Loucy (cell line): Measurements from ENCODE around the gene RSPO4.

Experiments
- H2AFZ ChIP-seq: fragments of 200-600 bp; sonication (generic); 2 replicates; pipeline ENCODE4 v1.6.0; 2016; ENCODE audit warnings: antibody characterized with exemption, mild to moderate bottlenecking, low read length, moderate library complexity
- H3F3A ChIP-seq: fragments of 200-600 bp; 2 replicates; pipeline ENCODE4 v1.6.0; 2016; ENCODE audit warnings: antibody characterized with exemption, low read depth, mild to moderate bottlenecking
- H3K27me3 ChIP-seq: fragments of 200-600 bp; sonication (generic); 2 replicates; pipeline ENCODE4 v1.6.1; 2014; ENCODE audit warnings: low read length, mild to moderate bottlenecking; ENCODE audit not compliant: insufficient read depth, poor library complexity, severe bottlenecking
- H3K36me3 ChIP-seq: fragments of 200-600 bp; sonication (generic); 2 replicates; pipeline ENCODE4 v1.6.1; 2016; ENCODE audit warnings: low read length; ENCODE audit not compliant: insufficient read depth
- H3K4me1 ChIP-seq: fragments of 200-600 bp; sonication (generic); 2 replicates; pipeline ENCODE4 v1.5.1; 2014; ENCODE audit warnings: low read length, mild to moderate bottlenecking; ENCODE audit not compliant: insufficient read depth, poor library complexity, severe bottlenecking
- H3K4me2 ChIP-seq: fragments of 200-600 bp; sonication (generic); 2 replicates; pipeline ENCODE4 v1.6.0; 2014; ENCODE audit warnings: antibody characterized with exemption, low read length, low read depth, mild to moderate bottlenecking; ENCODE audit not compliant: poor library complexity, severe bottlenecking
- H3K4me3 ChIP-seq: fragments of 200-600 bp; sonication (generic); 2 replicates; pipeline ENCODE4 v1.5.1; 2014; ENCODE audit warnings: low read length, mild to moderate bottlenecking, mixed read lengths; ENCODE audit not compliant: poor library complexity, severe bottlenecking
- H3K79me2 ChIP-seq: fragments of 200-600 bp; sonication (generic); 2 replicates; pipeline ENCODE4 v1.6.1; 2014; ENCODE audit warnings: low read length; ENCODE audit not compliant: insufficient read depth
- H3K9ac ChIP-seq: fragments of 200-600 bp; sonication (generic); 2 replicates; pipeline ENCODE4 v1.6.0; 2014; ENCODE audit warnings: mild to moderate bottlenecking, low read depth, low read length, moderate library complexity; ENCODE audit not compliant: poor library complexity, severe bottlenecking
- H3K9me2 ChIP-seq: fragments of 200-600 bp; sonication (generic); replicated peaks from 2 replicates; pipeline ENCODE4 v1.6.1; 2016; ENCODE audit warnings: low read depth, low read length, mixed read lengths
- H3K9me3 ChIP-seq: fragments of 200-600 bp; sonication (generic); 2 replicates; pipeline ENCODE4 v1.6.1; 2014; ENCODE audit warnings: mild to moderate bottlenecking, antibody characterized with exemption, low read length, low read depth; ENCODE audit not compliant: insufficient read depth
- H4K20me1 ChIP-seq: fragments of 200-600 bp; sonication (generic); 2 replicates; pipeline ENCODE4 v1.6.0; 2014; ENCODE audit warnings: antibody characterized with exemption, low read length, mild to moderate bottlenecking; ENCODE audit not compliant: insufficient read depth, poor library complexity, severe bottlenecking
- CTCF ChIP-seq: fragments of 200-600 bp; sonication (generic); conservative IDR thresholded peaks from 2 replicates; pipeline ENCODE4 v1.5.1; 2014; ENCODE audit warnings: mild to moderate bottlenecking, antibody characterized with exemption, low read length
- EZH2phosphoT487 ChIP-seq: fragments of 200-600 bp; IDR thresholded peaks from 2 replicates; pipeline ENCODE4 v1.6.1; 2018; ENCODE audit warnings: antibody characterized with exemption, mild to moderate bottlenecking, moderate library complexity, borderline replicate concordance

RSPO4 gene

GRCh38 chr20:1013566-1014340 lies 11.6 kb upstream of the RSPO4 start:
- H3F3A ChIP-seq: no peaks in the 10 kb centered on the region
- TF ChIP-seq CTCF (no peak), EZH2phosphoT487 (no peak)

GRCh38 chr20:1012359-1013168 lies 10.5 kb upstream of the RSPO4 start:
- no peak overlapping the region for H3K4me2 ChIP-seq
- H3K9ac ChIP-seq: no peak overlapping the region
- H2AFZ ChIP-seq: no peak overlapping the region
- H3K9me3 ChIP-seq: no peaks in the 10 kb centered on the region
- no peaks in the 10 kb centered on the region for H4K20me1 ChIP-seq
- no peaks in the 10 kb centered on the region for H3K36me3 ChIP-seq
- no peak for TF ChIP-seq EZH2phosphoT487
- TF ChIP-seq CTCF: no peak
- no peaks in the 10 kb centered on the region for H3K4me1 ChIP-seq
- H3K27me3 ChIP-seq: no peaks in the 10 kb centered on the region
- H3K4me3 ChIP-seq: no peak overlapping the region
- H3K79me2 ChIP-seq: no peaks in the 10 kb centered on the region
- H3K9me2 ChIP-seq: no peaks in the 10 kb centered on the region
- H3F3A ChIP-seq: no peaks in the 10 kb centered on the region

More at GRCh38 chr20:1013566-1014340, 11.6 kb upstream of the RSPO4 start:
- Histone ChIP-seq H3K36me3 (no peaks in the 10 kb centered on the region), H3K9me3 (no peaks in the 10 kb centered on the region; the same call in 1 of the 2 replicates), H3K4me3 (no peak overlapping the region), H3K27me3 (no peaks in the 10 kb centered on the region), H3K4me2 (no peak overlapping the region), H3K79me2 (no peaks in the 10 kb centered on the region), H4K20me1 (no peaks in the 10 kb centered on the region), H3K9ac (no peak overlapping the region), H2AFZ (no peak overlapping the region), H3K9me2 (no peaks in the 10 kb centered on the region), H3K4me1 (no peaks in the 10 kb centered on the region)

- no peaks in the 10 kb centered on the region for H3K4me1 ChIP-seq
- H3K4me3 ChIP-seq: no peak overlapping the region
- no peaks in the 10 kb centered on the region for H3K36me3 ChIP-seq
- no peak overlapping the region for H2AFZ ChIP-seq
- H4K20me1 ChIP-seq: no peaks in the 10 kb centered on the region
- no peaks in the 10 kb centered on the region for H3K9me3 ChIP-seq
- H3F3A ChIP-seq: no peaks in the 10 kb centered on the region
- no peaks in the 10 kb centered on the region for H3K9me2 ChIP-seq
- no peaks in the 10 kb centered on the region for H3K27me3 ChIP-seq
- H3K9ac ChIP-seq: no peak overlapping the region
- no peak overlapping the region for H3K4me2 ChIP-seq
- H3K79me2 ChIP-seq: no peaks in the 10 kb centered on the region
- no peak for TF ChIP-seq CTCF
- no peak for TF ChIP-seq EZH2phosphoT487
Observed at GRCh38 chr20:1010659-1011058, 8.5 kb upstream of the RSPO4 start.
